GM10266 (cell line): ENCODE data around the gene KARS1.
A peak's percentile ranks its signal among the peaks of the same experiment; 100 is the strongest.

Experiments used
- DNase-seq: peaks from one replicate; pipeline ENCODE4 v3.0.0; 2012; ENCODE audit errors: extremely low spot score
- CTCF ChIP-seq: IDR thresholded peaks from 2 replicates; pipeline ENCODE4 v1.5.1; 2012; ENCODE audit warnings: mild to moderate bottlenecking, low read depth; ENCODE audit not compliant: control insufficient read depth, insufficient read depth; ENCODE audit errors: missing control alignments

KARS1 gene

GRCh38 chr16:75627851-75628250 lies 19.6 kb downstream of the KARS1 start:
- no peak for DNase-seq

GRCh38 chr16:75626806-75627205 lies 20.7 kb downstream of the KARS1 start:
- no peak for DNase-seq
- no peak for TF ChIP-seq CTCF

More at GRCh38 chr16:75627851-75628250, 19.6 kb downstream of the KARS1 start:
- TF ChIP-seq CTCF, result no peak

GRCh38 chr16:75624921-75625334 lies 22.5 kb downstream of the KARS1 start:
- no peak for TF ChIP-seq CTCF
- DNase-seq, result no peak

GRCh38 chr16:75622761-75623605 lies 24.5 kb downstream of the KARS1 start, which contains the start of gene ADAT1:
Gene ADAT1 (minus strand): TSS chr16:75623281. CDS start chr16:75620799, 2,482 bp downstream.
- TF ChIP-seq CTCF, result no peak
- DNase-seq, result peak; percentile 87

- peak; percentile 54 for TF ChIP-seq CTCF
- DNase-seq, result no peak
Measured at GRCh38 chr16:75621170-75621477, 26.3 kb downstream of the KARS1 start.

GRCh38 chr16:75620326-75621169 lies 26.9 kb downstream of the KARS1 start:
- TF ChIP-seq CTCF, result no peak
- DNase-seq, result no peak
